HG03066 (cell line): ENCODE results near the gene GSTM3.

Source experiments
- ATAC-seq: cut with Tn5 transposase; IDR thresholded peaks from one replicate; pipeline ENCODE4 v1.9.1; 2021; ENCODE audit warnings: low read depth; ENCODE audit not compliant: unreplicated experiment

GSTM3 gene

DNA sequence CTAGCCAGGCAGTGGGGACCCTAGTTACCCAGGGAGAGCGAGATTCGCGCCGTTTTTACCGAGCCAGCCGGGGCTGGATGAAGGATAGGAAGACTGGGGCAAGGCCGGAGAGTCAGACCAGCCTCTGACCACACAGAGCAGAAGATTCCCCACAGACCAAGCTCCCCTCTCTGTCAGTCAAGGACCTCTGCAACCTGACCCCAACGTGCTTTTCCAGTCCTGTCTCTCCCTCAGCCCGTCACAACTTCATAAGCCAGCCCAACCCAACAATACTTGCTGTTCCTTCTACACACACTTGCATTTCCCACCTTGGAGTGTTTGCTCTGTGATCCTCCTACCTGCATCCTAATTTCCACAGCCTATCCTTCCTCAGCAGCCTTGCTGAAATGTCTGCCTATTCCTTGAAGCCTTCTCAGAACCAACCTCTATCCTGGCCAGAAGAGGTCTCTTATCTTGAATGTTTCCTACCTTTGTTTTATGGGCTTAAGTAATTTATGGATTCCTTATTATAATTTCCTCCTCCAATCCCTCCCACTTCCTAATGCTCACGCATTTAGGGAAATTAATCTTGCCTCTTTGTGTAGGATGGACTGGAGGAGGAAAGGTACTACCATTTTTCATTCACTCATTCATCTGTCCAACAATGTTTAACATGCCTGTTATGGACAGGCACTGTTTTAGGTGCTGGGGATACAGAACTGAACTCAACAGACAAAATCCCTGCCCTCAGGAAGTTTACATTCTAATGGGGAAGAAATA is at the start of gene GSTM3:
Gene GSTM3 (minus strand): TSS at position 424 of the 759 bp plus-strand sequence. CDS start 751 bp downstream, outside the sequence.
- peak; percentile 21 for ATAC-seq

GRCh38 chr1:109790329-109790728 is 49.5 kb upstream of the GSTM3 start:
- no peak for ATAC-seq

DNA sequence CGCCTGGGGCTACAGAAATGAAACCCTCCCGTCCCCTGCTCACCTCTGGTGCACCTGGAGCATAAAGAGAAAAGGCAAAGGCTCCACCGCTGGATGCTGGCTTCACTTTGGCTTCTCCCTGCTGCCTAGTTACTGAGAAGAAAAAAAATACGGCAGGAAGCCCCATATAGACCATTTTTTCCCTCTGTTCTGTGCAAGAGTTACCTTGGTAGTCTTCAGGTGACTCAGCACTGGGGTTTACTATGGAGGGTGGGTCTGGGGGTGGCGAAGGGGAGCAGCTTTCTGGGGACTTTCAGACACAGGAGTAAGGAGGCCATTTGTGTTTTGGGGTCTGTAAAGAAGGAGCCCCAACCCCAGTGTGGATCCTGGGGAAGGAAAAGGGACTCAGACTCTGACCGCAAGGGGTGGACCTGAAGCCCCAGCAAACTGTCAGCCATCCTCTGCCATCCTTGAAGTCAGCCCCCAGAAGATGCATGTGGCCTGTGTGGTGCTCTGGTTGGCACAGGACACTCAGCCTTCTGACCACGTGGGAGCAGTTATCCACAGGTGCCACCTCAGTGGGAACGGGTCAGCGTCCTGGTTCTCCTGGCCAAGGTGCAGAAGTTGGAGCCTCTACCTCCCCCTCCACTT is 48.8 kb upstream of the GSTM3 start:
- ATAC-seq = no peak

DNA sequence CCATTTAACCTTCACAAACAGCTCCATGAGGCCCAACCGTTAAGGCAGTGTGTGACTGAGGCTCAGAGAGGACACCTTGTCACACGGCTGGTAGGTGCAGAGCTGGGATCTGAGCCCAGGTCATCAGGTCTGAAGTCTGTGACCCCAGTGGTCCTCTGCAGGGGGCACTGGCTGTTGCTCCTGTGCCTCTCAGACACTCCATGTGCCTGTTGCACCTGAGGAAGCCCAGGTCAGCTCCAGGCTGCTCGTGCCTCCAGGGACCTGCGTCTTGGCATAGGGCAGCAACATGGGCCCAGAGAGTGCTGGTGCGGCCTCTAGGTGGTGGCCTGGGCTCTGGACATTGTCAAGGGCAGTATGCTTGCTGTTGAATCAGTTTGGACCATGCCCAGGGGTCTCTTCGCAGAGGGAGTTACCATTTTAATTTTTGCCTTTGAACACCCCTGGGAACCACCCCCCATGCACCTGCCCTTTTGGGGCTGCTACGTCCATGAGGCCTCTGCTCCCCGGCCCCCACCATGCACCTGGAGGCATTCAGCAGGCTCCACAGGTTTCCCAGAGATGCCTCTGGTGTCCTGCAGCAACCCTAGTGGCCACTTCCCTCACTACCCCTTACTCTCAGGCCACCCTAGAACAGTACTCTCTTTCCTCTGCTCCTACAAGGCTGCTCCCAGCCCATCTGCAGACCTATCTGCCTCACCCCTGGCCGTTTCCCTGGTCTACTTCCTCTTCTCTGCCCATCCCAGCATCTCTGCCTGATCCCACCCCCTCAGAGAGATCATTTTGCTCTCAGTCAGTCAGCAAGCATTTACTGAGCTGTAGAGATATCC is 48.1 kb upstream of the GSTM3 start:
- ATAC-seq = no peak

GRCh38 chr1:109787845-109788601 is 47.2 kb upstream of the GSTM3 start:
- ATAC-seq = no peak

- ATAC-seq = no peak
These were observed 46.5 kb upstream of the GSTM3 start for GRCh38 chr1:109787211-109787844.

GRCh38 chr1:109786531-109787021 is 45.7 kb upstream of the GSTM3 start:
- no peak for ATAC-seq

- ATAC-seq = no peak
These were observed 45.3 kb upstream of the GSTM3 start for GRCh38 chr1:109786112-109786480.

- no peak for ATAC-seq
These were observed 44.7 kb upstream of the GSTM3 start for GRCh38 chr1:109785446-109786111.

DNA sequence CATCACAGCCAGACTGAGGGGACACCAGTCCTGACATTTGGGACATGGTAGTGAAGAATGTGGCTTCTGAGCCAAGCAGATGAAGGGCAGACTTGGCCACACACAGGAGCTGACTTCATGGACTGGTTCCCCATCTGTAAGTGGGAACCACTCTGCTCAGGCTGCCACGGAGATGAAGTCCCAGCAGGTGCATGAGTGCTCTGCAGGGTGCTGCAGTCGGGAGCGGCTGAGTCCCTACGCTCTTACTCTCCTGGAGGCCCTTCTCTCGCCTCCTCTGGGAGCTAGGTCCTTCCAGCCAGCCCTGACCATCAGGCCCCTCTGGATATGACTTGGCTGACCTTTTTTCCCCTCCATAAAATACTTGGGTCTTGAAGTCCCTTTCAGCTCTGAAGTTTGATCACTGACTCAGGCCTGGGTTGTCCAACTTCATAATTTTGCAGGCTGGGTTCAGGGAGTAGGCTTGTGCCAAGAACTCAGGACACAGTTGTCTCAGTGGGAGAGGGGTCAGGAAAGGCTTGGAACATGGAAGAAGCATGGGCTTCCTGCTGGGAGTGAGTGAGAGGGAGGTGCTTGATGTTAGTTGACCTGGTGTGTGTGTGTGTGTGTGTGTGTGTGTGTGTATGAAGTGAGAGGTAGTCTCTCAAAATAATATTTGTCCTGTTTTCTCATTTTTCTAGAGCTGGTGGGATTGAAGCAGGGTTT is 43.9 kb upstream of the GSTM3 start:
- ATAC-seq = no peak

GRCh38 chr1:109783436-109783835 is 42.6 kb upstream of the GSTM3 start:
- ATAC-seq = no peak

- ATAC-seq = no peak
These were observed 42.1 kb upstream of the GSTM3 start for GRCh38 chr1:109782927-109783326.

- ATAC-seq = no peak
These were observed 41.7 kb upstream of the GSTM3 start for GRCh38 chr1:109782514-109782913.

- ATAC-seq = no peak
These were observed 41.0 kb upstream of the GSTM3 start for GRCh38 chr1:109781806-109782205.

GRCh38 chr1:109780982-109781381 is 40.1 kb upstream of the GSTM3 start:
- ATAC-seq = no peak

DNA sequence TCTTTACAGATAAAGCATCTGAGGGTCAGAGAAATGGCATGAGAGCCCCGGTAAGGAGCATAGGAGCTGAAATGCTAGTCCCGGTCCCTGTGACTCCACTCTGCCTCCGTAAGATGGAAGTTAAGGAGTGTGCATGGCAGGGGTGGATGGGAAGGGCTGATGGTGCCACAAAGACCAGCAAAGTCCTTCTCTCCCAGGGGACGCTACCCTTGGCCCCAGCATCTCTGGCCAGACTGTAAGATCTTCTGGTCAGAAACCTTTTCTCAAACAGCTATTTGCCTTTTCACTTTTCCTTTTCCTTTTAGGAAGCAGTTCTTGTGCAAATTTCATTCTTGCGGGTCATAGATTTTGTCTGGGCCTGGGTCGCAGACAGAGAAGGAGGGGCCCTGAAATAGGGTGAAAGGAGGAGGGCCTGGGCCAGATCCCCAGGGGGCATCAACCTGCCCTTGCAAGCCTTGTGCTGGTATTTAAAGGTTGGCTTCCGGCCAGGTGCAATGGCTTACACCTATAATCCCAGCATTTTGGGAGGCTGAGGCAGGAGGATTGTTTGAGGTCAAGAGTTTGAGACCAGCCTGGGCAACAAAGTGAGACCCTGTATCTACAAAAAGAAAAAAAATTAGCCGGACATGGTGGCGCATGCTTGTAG is 37.3 kb upstream of the GSTM3 start:
- no peak for ATAC-seq

- no peak for ATAC-seq
These were observed 36.6 kb upstream of the GSTM3 start for GRCh38 chr1:109777436-109777835.

DNA sequence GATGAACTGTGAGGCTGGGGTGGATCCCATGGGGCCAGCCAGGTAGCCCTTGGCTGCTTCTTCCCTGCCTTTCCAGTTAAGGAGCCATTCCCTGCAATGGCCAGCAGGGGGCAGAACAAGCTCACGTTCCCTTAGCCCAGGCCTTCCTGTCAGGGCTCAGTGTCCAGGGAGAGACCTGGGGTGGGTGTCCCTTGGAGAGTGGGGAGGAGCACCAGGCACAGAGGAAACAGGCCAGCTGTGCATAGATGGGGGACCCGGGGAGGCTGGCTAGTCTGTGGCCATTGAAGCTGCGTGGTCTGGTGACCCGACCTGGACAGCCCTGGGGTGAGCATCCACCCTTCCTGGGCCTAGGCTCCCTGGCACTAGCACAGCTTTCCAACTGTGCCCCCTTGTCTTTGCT is 36.1 kb upstream of the GSTM3 start:
- peak; percentile 76 for ATAC-seq
